NT2/D1 (cell line): ENCODE data around the gene AKR1C3.

Source experiments
- SUZ12 ChIP-seq: IDR thresholded peaks from 2 replicates; pipeline ENCODE4 v1.6.1; 2011; ENCODE audit not compliant: insufficient read length, insufficient read depth; ENCODE audit errors: extremely low read depth
- YY1 ChIP-seq: IDR thresholded peaks from 2 replicates; pipeline ENCODE4 v1.6.1; 2011; ENCODE audit not compliant: insufficient read length, insufficient read depth

DNA sequence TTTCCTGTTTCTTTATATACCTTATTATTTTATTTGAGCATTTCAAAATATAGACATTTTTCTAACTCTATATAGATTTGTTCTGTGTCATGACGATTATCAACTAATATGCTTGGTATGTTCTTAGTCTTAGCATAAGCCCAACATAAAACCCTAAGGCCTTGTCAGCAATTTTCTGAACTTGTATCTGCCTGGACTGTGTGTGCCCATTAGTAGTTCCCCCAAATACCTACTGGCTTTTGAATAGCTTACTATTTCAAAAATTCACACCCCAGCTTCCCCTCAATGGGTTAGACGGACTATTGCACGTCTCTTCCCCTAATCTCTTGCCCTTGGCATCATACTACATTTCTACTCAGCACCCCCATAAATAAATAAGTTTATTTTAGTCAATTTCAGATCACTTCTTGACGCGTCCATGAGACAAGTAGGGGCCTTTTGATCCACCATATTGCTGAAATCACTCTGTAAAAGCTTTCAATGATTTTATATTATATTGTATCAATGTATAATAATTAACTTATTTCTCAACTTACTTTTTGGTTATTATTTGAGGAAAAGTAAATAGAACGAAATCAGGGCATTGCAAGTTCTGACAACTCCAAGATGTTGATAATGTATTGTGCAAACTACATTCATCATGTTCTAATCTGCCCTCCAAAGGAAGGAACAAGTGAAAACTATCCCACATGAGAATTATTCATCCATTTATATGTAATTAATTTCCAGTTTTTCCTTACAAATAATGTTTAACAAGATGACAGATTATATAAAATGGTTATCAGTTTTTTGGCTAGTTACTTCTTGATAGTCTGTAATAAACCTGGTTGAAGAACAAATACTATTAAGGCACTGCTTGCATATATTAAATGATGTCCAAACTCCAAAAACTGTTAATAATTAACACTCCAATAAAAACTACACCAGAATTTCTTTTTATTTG is 1.1 kb upstream of the AKR1C3 start:
- TF ChIP-seq SUZ12 = no peak
- TF ChIP-seq YY1 = no peak
